ENCODE measurements around the gene SLIT3. TPM values are rescaled to one million over a fixed set of nuclear protein-coding genes. Genes with fewer than 3 reads are reported as not detected.

SLIT3 gene
- total RNA-seq, 1 experiment from 2014 or later, result 0.44 TPM

DNA sequence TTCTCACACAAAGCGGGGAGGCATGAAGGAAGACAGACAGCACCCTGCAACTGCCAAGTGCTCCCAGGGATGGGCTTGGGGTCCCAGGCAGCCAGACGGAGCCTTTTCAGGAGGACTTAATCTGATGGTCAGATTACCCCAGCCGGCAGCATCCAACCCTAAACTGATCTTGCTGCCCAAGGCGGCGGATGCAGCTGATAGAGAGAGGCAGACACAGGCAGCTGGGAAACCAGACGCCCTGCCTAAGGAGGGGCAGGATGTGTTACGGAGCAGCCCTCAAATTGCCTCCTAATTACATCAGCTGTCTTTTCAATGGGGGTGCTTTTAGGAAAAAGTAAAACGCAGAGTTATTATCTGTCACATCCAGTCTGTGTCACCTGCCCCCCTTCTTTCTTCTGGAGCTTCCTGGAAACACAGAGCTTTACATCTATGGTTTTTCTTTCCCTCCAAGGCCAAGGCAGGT, 530.9 kb downstream of the SLIT3 start:
- Histone ChIP-seq H3K27ac (ENCODE audit: low read length) (no peak overlapping the region), H3K27me3 (ENCODE audit: low read length) (peaks cover 57% of the 10 kb centered on the region)
- no peak for ATAC-seq

DNA sequence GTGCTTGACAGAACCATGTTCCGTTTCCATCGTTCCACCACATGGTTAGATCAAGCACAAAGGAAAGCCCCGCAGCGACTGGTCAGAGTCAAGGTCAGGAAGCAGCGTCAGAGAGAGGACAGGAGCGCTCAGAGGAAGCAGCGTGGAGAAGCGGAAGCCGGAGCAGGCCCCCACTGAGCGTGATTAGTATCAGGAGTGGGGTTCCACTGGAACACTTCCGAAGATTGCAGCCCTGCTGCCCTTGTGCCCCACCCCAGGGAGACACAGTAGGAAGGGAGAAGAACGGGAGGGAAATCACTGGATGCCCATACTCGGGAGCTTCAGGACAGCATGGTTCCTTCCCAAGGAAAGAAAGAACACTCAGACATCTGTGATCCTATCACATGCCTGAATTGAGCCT, 532.8 kb downstream of the SLIT3 start:
- Histone ChIP-seq H3K4me1 (ENCODE audit: insufficient read depth, low read length) (no peaks in the 10 kb centered on the region), H3K9me3 (ENCODE audit: low read length) (no peaks in the 10 kb centered on the region), H3K4me3 (ENCODE audit: low read length) (no peak overlapping the region), H3K9ac (ENCODE audit: low read length) (no peak overlapping the region), H3K4me2 (ENCODE audit: low read length) (no peak overlapping the region), H3K79me2 (ENCODE audit: low read length) (no peaks in the 10 kb centered on the region), H3K27me3 (ENCODE audit: low read length) (peaks cover 67% of the 10 kb centered on the region), H3K27ac (ENCODE audit: low read length) (no peak overlapping the region), H3F3A (ENCODE audit: low read length, unreplicated experiment) (no peaks in the 10 kb centered on the region), H3K9me2 (replicated peaks; ENCODE audit: low read length) (no peaks in the 10 kb centered on the region), H2AFZ (ENCODE audit: low read length) (no peak overlapping the region), H3K36me3 (ENCODE audit: low read depth, low read length) (no peaks in the 10 kb centered on the region), H4K20me1 (ENCODE audit: low read length) (no peaks in the 10 kb centered on the region)
- no peak for ATAC-seq
- TF ChIP-seq EZH2phosphoT487 (IDR thresholded peaks at IDR 0.05; ENCODE audit: borderline replicate concordance, low read length) (no peak), EZH2 (IDR thresholded peaks at IDR 0.05; ENCODE audit: low read length, unreplicated experiment) (no peak)
- CTCF ChIA-PET, result no interaction called here
- intact Hi-C loops (cut with micrococcal nuclease), result no loop called here
- POLR2A ChIA-PET (ENCODE audit: unreplicated experiment), result no interaction called here
- no TSS peak for BruUV-seq (replicated peaks)
- DNase-seq, result no peak

More for the DNA sequence above, 530.9 kb downstream of the SLIT3 start:
- H3K4me2 ChIP-seq (ENCODE audit: low read length), result no peak overlapping the region
- intact Hi-C loops (cut with micrococcal nuclease), result no loop called here
- H3K4me1 ChIP-seq (ENCODE audit: insufficient read depth, low read length), result no peaks in the 10 kb centered on the region
- H3F3A ChIP-seq (ENCODE audit: low read length, unreplicated experiment), result no peaks in the 10 kb centered on the region
- POLR2A ChIA-PET (ENCODE audit: unreplicated experiment), result no interaction called here
- no peak overlapping the region for H3K4me3 ChIP-seq (ENCODE audit: low read length)
- H3K79me2 ChIP-seq (ENCODE audit: low read length), result no peaks in the 10 kb centered on the region
- CTCF ChIA-PET, result interaction anchor here (0.7 kb wide), 1 partner anchor 655 kb away, joined by 3 read pairs; no protein-coding TSS in a partner anchor
- H3K9me2 ChIP-seq (replicated peaks; ENCODE audit: low read length), result no peaks in the 10 kb centered on the region
- BruUV-seq (replicated peaks), result no TSS peak
- no peak overlapping the region for H3K9ac ChIP-seq (ENCODE audit: low read length)
- no peak for TF ChIP-seq EZH2phosphoT487 (IDR thresholded peaks at IDR 0.05; ENCODE audit: borderline replicate concordance, low read length)
- no peak for TF ChIP-seq CTCF (conservative IDR thresholded peaks at IDR 0.05; ENCODE audit: low read depth, low read length)
- TF ChIP-seq EZH2 (IDR thresholded peaks at IDR 0.05; ENCODE audit: low read length, unreplicated experiment), result no peak
- no peak overlapping the region for H2AFZ ChIP-seq (ENCODE audit: low read length)
- H3K9me3 ChIP-seq (ENCODE audit: low read length), result no peaks in the 10 kb centered on the region
- no peak for DNase-seq
- no peaks in the 10 kb centered on the region for H4K20me1 ChIP-seq (ENCODE audit: low read length)
- no peaks in the 10 kb centered on the region for H3K36me3 ChIP-seq (ENCODE audit: low read depth, low read length)

- H2AFZ ChIP-seq (ENCODE audit: low read length), result no peak overlapping the region
- peaks cover 53% of the 10 kb centered on the region for H3K27me3 ChIP-seq (ENCODE audit: low read length)
- H3F3A ChIP-seq (ENCODE audit: low read length, unreplicated experiment), result no peaks in the 10 kb centered on the region
- no peak for DNase-seq
- BruUV-seq (replicated peaks), result no TSS peak
- H4K20me1 ChIP-seq (ENCODE audit: low read length), result no peaks in the 10 kb centered on the region
- no peak overlapping the region for H3K27ac ChIP-seq (ENCODE audit: low read length)
- H3K79me2 ChIP-seq (ENCODE audit: low read length), result no peaks in the 10 kb centered on the region
- ChIA-PET POLR2A (ENCODE audit: unreplicated experiment) (no interaction called here), CTCF (no interaction called here)
- no peak overlapping the region for H3K9ac ChIP-seq (ENCODE audit: low read length)
- intact Hi-C loops (cut with micrococcal nuclease), result no loop called here
- no peaks in the 10 kb centered on the region for H3K4me1 ChIP-seq (ENCODE audit: insufficient read depth, low read length)
- H3K36me3 ChIP-seq (ENCODE audit: low read depth, low read length), result no peaks in the 10 kb centered on the region
- no peak overlapping the region for H3K4me2 ChIP-seq (ENCODE audit: low read length)
- TF ChIP-seq EZH2phosphoT487 (IDR thresholded peaks at IDR 0.05; ENCODE audit: borderline replicate concordance, low read length), result no peak
- no peak for TF ChIP-seq CTCF (conservative IDR thresholded peaks at IDR 0.05; ENCODE audit: low read depth, low read length)
- no peak for TF ChIP-seq EZH2 (IDR thresholded peaks at IDR 0.05; ENCODE audit: low read length, unreplicated experiment)
- no peaks in the 10 kb centered on the region for H3K9me3 ChIP-seq (ENCODE audit: low read length)
- no peak overlapping the region for H3K4me3 ChIP-seq (ENCODE audit: low read length)
- H3K9me2 ChIP-seq (replicated peaks; ENCODE audit: low read length), result no peaks in the 10 kb centered on the region
- no peak for ATAC-seq
These were observed 534.6 kb downstream of the SLIT3 start for GRCh38 chr5:168766426-168766700.

Measured in PC-3 (cell line).